HG02642 (cell line): ENCODE results near the gene TMEM117.

Source experiments
- ATAC-seq: cut with Tn5 transposase; IDR thresholded peaks from one replicate; pipeline ENCODE4 v1.9.1; 2021; ENCODE audit warnings: mild to moderate bottlenecking; ENCODE audit not compliant: unreplicated experiment, poor library complexity

The TMEM117 gene

GRCh38 chr12:44253338-44253856 is 417.5 kb downstream of the TMEM117 start:
- no peak for ATAC-seq

GRCh38 chr12:44258246-44258645 is 422.4 kb downstream of the TMEM117 start:
- ATAC-seq, result no peak

GRCh38 chr12:44259890-44260289 is 424.0 kb downstream of the TMEM117 start:
- ATAC-seq, result no peak

- ATAC-seq, result no peak
Observed at GRCh38 chr12:44260581-44260980, 424.7 kb downstream of the TMEM117 start.

DNA sequence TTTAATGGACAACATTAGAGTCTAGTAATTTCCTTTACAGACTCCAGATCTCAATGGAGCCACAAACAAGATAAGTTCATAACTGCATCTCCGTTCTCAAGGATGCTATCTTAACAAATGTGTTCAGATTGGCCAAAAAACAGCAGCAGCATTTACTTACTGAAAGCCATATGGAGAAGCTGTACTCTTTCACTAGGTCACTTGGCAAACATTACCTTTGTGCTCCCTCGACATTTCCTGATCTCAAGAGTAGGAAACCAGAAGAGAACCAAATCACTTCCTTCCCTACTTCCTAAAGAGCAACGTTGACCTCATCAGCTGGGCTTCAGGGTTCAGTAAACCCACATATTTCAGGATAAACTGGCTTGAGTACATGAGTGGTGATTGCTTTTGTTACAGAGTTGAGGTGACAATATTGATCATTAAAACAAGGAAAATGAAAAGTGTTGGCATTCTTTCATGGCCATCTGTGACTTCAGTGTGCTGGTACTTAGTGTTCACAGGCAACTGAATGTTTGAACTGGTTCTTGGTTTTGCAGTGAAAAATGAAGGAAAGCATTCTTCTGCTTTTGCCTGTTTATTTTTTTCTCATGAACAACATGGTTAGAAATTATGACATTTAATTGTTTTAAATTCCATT is 449.6 kb downstream of the TMEM117 start:
- no peak for ATAC-seq

GRCh38 chr12:44286336-44286735 is 450.5 kb downstream of the TMEM117 start:
- ATAC-seq, result no peak

DNA sequence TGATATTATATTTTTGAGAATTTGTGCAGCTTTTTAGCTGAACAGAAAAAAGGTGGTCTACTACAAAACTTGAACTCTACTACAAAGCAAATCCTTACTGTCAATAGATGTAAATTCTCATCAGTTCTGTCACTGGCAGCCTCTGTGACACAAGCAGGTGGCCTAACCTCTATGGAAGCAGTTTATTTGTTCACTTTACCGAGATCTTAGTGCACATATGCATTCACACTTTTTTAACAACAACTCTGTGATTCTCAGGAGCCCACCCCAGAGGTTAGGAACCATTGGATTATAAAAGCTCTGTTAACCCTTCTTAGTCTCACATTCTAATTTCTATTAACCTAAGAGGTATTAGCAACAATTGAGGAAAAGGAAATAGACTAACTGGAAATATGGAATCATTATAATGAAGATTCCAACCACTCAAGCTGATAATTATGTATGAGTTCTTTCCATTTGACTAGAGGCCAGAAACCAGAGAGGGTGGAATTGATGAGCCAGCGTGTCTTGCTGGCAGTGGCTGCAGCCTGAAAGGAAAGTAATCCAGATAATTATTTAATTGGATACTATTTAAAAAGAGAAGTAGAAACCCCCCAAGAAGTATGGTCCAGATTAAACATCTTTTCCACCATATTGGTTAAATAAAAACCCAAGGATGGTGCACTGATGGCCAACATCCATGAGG is 451.1 kb downstream of the TMEM117 start:
- no peak for ATAC-seq

- ATAC-seq, result no peak
Observed at GRCh38 chr12:44287545-44287944, 451.7 kb downstream of the TMEM117 start.

- peak; percentile 95 for ATAC-seq
Observed at GRCh38 chr12:44294649-44295048, 458.8 kb downstream of the TMEM117 start.

GRCh38 chr12:44295958-44296623 is 460.2 kb downstream of the TMEM117 start:
- ATAC-seq, result no peak

GRCh38 chr12:44296624-44297197 is 460.8 kb downstream of the TMEM117 start:
- ATAC-seq, result no peak

DNA sequence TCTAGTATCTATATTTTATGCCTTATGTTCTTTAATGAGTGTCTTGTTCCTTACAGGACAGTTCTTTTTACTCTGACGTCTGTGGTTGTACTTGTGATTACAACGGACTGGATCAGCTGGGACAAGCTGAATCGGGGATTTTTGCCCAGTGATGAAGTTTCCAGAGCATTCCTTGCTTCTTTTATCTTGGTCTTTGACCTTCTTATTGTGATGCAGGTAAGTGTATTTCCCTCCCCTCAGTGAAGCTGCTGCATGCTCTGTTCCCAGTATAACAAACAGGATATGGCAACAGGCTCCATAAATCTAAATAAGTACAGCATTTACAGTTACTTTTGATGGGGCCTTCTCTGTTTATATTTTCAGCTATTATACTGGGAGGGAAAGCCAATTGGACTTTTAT is 463.6 kb downstream of the TMEM117 start:
- ATAC-seq, result no peak

DNA sequence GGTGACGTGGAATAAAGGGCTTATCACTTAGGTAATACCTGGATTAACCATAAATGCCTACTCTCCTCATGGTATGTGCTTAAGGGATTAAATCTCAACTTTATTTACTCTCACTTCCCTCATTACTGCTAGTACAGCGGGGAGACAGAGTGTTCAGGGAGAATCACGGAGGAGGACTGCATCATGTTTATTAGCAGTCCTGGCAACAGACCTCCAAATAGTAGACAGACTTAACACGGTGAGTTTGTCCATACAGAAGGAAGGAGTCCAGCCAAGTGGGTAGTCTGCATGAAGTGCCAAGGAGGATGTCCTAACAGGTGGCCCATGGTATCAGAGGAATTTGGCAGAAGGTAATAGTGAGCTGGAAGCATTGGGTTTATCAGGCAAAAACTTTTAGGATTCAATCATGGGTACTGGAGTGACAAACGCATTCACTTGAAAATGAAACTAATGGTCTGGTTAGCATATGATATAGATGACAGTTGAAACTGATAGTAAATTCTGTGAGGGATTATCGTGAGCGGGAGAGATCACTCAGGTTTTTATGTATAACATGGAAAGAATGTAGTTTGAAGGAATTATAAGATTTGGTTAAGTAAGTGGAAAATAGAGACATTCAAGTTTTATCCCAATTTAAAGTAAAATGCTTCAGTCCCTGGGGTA is 471.8 kb downstream of the TMEM117 start:
- ATAC-seq, result no peak

DNA sequence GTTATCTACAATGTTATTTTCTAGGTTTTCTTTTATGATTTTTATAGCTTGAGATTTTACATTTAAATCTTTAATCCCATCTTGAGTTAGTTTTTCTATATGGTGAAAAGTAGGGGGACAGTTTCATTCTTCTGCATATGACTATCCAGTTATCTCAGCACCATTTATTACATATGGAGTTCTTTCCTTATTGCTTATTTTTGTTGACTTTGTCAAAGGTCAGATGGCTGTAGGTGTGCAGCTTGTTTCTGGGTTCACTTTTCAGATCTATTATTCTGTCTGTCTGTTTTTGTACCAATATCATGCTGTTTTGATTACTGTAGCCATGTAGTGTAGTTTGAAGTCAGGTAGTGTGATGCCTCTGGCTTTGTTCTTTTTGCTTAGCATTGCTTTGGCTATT is 477.3 kb downstream of the TMEM117 start:
- ATAC-seq, result no peak

DNA sequence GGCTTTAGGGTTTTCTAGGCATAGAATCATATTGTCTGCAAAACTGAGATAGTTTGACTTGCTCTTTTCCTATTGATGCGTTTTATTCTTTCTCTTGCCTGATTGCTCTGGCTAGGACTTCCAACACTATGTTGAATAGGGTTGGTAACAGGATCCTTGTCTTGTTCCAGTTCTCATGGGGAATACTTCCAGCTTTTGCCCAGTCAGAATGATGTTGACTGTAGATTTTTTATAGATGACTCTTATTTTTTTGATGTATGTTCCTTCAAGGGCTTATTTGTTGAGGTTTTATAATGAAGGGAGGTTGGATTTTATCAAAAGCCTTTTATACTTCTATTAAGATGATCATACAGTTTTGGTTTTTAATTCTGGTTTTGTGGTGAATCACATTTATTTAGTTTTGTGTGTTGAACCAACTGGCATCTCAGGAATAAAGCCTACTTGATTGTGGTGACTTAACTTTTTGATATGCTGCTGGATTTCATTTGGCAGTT is 478.2 kb downstream of the TMEM117 start:
- ATAC-seq, result no peak

DNA sequence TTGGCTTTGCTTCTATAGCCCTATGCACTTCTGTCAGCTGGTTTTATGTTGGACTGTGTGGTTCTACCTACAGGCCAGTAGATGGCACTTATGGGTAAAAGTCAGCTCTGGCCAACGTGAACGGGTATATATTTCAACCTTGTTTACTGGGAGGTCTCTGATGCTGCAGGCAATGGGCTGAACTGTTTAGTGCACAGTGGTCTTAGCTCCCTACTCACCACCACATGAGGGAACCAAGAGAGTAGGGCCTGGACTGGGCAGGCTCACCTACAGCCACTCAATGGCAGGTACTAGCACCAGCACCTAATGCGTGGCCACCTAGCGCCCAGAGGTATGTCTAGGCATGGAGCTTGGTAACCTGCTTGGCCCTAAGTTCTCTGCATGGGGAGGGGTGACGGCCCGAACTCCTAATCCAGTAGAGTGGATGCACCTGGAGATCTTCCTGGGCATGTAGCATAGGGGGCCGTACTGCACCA is 481.8 kb downstream of the TMEM117 start:
- ATAC-seq, result peak; percentile 81

DNA sequence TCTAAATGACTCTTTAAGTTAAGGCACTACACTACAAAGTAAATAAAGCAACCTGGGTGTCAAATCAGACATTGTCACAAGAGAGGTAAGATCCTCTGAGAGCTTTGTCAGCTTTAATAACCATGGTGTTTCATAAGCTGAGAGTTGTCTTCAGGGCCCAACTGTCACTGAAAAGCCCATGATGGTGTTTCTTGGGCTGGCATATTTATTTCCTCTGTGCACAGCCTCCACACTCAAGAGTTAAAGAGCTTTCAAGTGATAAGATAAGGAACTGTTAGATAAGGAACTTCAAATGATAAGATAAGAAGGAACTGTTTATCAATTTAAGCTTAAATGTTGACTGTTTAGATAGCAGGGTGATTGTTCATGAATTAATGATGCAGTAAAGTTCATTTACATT is 495.4 kb downstream of the TMEM117 start:
- ATAC-seq, result no peak

GRCh38 chr12:44334347-44334746 is 498.5 kb downstream of the TMEM117 start:
- no peak for ATAC-seq

DNA sequence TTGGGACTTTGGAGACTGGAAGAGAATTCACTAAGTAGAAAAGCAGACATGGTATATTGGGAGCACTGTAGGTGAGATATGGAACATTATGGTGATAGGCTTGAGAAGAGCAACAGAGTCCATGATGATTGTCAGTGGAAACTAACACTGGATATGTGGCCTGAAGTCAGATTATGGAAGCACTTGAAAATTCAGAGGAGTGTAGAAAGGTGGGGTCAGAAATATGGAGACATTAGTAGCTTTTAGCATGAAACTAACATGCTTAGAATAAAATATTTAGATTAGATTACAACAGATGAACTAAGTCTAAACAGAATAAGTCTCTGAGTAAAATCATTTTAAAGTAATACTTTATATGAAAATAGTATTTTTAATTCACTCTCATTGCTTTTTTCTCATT is 499.1 kb downstream of the TMEM117 start:
- no peak for ATAC-seq

DNA sequence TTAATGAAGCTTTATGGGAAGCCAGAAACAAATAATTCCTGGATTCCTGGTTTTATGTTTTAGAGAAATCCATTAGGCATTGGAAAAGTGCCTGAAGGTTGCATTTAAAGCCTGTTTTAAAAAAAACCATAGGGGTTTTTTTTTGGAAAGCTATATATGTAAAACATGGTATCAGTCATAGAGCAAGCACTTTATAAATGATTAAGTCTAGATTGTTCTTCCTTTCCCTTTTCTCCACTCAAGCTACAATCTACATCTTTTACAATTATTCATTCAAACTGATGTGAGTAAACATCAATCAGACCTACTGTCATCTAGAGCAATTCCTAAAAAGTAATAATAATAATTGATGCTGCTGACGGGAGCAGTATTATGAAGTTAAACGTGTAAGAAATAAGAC is 500.7 kb downstream of the TMEM117 start:
- ATAC-seq, result no peak
